Measurements from ENCODE around the gene STXBP3. TPM values are rescaled to one million over a fixed set of nuclear protein-coding genes. Genes with fewer than 3 reads are reported as not detected.
"Not testable (repeated sequence)": the region's sequence is repeated elsewhere in the genome, so short reads cannot be mapped to it uniquely, and the experiment has no call there.

The STXBP3 gene
- total RNA-seq (2021), result 23.6 and 24.4 TPM in 2 replicates
- Bru-seq, nascent RNA, result percentile 77 among the genes with signal in this experiment
- BruChase-seq, experiment 1, labeled RNA remaining after a 2-hour chase, result percentile 73 among the genes with signal in this experiment
- percentile 65 among the genes with signal in this experiment for BruChase-seq, experiment 2, labeled RNA remaining after a 6-hour chase
- long read RNA-seq, transcript STXBP3-201 (19 exons, 2,478 nt), result major isoform, 50 of 67 reads
- long read RNA-seq, partial matches to known transcripts, result 7 of 67 reads
- long read RNA-seq, other reads (novel, unspliced or antisense), result 10 of 67 reads

- intact Hi-C loops (cut with micrococcal nuclease; ENCODE audit: unreplicated experiment), result loop anchor here (2.0 kb wide), 2 partner anchors 54 to 152 kb away; partner anchors contain the start of gene PRPF38B
- BruUV-seq (replicated peaks), result no TSS peak
- POLR2A ChIA-PET (ENCODE audit: low non-redundant PET), result no interaction called here
- TF ChIP-seq EZH2 (IDR thresholded peaks at IDR 0.05; ENCODE audit: borderline replicate concordance, low read depth, low read length, poor library complexity, severe bottlenecking) (no peak), CTCF (conservative IDR thresholded peaks at IDR 0.05; ENCODE audit: low read depth, low read length) (peak; percentile 99)
- peak within 1 kb of the TSS; percentile 89 for H3K27ac ChIP-seq (ENCODE audit: low read depth, low read length, poor library complexity, severe bottlenecking)
- H3K4me3 ChIP-seq (ENCODE audit: low read depth, low read length, poor library complexity, severe bottlenecking), result peak within 1 kb of the TSS; percentile 86
- peaks cover 5% of the 10 kb centered on the region for H3K4me1 ChIP-seq (ENCODE audit: insufficient read depth, low read length, poor library complexity, severe bottlenecking)
- CTCF ChIA-PET, result no interaction called here
- H3K9me3 ChIP-seq (ENCODE audit: low read depth, low read length, poor library complexity, severe bottlenecking), result no peaks in the 10 kb centered on the region
- H3K27me3 ChIP-seq (replicated peaks; ENCODE audit: insufficient read depth, low read depth, low read length, poor library complexity), result no peaks in the 10 kb centered on the region
- H3K36me3 ChIP-seq (ENCODE audit: insufficient read depth, low read length, poor library complexity, severe bottlenecking), result no peaks in the 10 kb centered on the region
- DNase-seq (ENCODE audit: low spot score), result peak; percentile 98
These were observed at the start of gene STXBP3 for GRCh38 chr1:108746382-108747170. Gene STXBP3, plus strand, starts transcription at chr1:108746674. Its CDS starts 64 bp downstream, at chr1:108746738.

GRCh38 chr1:108699375-108700332, 46.8 kb upstream of the STXBP3 start:
- Histone ChIP-seq H3K27ac (ENCODE audit: low read depth, low read length, poor library complexity, severe bottlenecking) (no peak overlapping the region), H3K27me3 (replicated peaks; ENCODE audit: insufficient read depth, low read depth, low read length, poor library complexity) (no peaks in the 10 kb centered on the region), H3K9me3 (ENCODE audit: low read depth, low read length, poor library complexity, severe bottlenecking) (no peaks in the 10 kb centered on the region), H3K4me3 (ENCODE audit: low read depth, low read length, poor library complexity, severe bottlenecking) (no peak overlapping the region), H3K4me1 (ENCODE audit: insufficient read depth, low read length, poor library complexity, severe bottlenecking) (peaks cover 12% of the 10 kb centered on the region), H3K36me3 (ENCODE audit: insufficient read depth, low read length, poor library complexity, severe bottlenecking) (peaks cover 71% of the 10 kb centered on the region)
- ChIA-PET CTCF (no interaction called here), POLR2A (ENCODE audit: low non-redundant PET) (no interaction called here)
- intact Hi-C loops (cut with micrococcal nuclease; ENCODE audit: unreplicated experiment), result loop anchor here (10.0 kb wide), 1 partner anchor 195 kb away; no protein-coding TSS in a partner anchor
- DNase-seq (ENCODE audit: low spot score), result no peak
- TF ChIP-seq EZH2 (IDR thresholded peaks at IDR 0.05; ENCODE audit: borderline replicate concordance, low read depth, low read length, poor library complexity, severe bottlenecking), result no peak
- no peak for TF ChIP-seq CTCF (conservative IDR thresholded peaks at IDR 0.05; ENCODE audit: low read depth, low read length)
- BruUV-seq (replicated peaks), result TSS peak; percentile 67

- TF ChIP-seq CTCF (conservative IDR thresholded peaks at IDR 0.05; ENCODE audit: low read depth, low read length), result no peak
- no peak for TF ChIP-seq EZH2 (IDR thresholded peaks at IDR 0.05; ENCODE audit: borderline replicate concordance, low read depth, low read length, poor library complexity, severe bottlenecking)
- no peak overlapping the region for H3K27ac ChIP-seq (ENCODE audit: low read depth, low read length, poor library complexity, severe bottlenecking)
- H3K4me1 ChIP-seq (ENCODE audit: insufficient read depth, low read length, poor library complexity, severe bottlenecking), result no peaks in the 10 kb centered on the region
- peaks cover 56% of the 10 kb centered on the region for H3K36me3 ChIP-seq (ENCODE audit: insufficient read depth, low read length, poor library complexity, severe bottlenecking)
- DNase-seq (ENCODE audit: low spot score), result no peak
- no peaks in the 10 kb centered on the region for H3K9me3 ChIP-seq (ENCODE audit: low read depth, low read length, poor library complexity, severe bottlenecking)
- POLR2A ChIA-PET (ENCODE audit: low non-redundant PET), result no interaction called here
- H3K4me3 ChIP-seq (ENCODE audit: low read depth, low read length, poor library complexity, severe bottlenecking), result no peak overlapping the region
- BruUV-seq (replicated peaks), result no TSS peak
- CTCF ChIA-PET, result no interaction called here
- intact Hi-C loops (cut with micrococcal nuclease; ENCODE audit: unreplicated experiment), result no loop called here
- no peaks in the 10 kb centered on the region for H3K27me3 ChIP-seq (replicated peaks; ENCODE audit: insufficient read depth, low read depth, low read length, poor library complexity)
These were observed 45.2 kb upstream of the STXBP3 start for GRCh38 chr1:108701176-108701849.

- H3K27me3 ChIP-seq (replicated peaks; ENCODE audit: insufficient read depth, low read depth, low read length, poor library complexity); H3K4me3 ChIP-seq (ENCODE audit: low read depth, low read length, poor library complexity, severe bottlenecking); CTCF ChIA-PET; intact Hi-C loops (cut with micrococcal nuclease; ENCODE audit: unreplicated experiment); H3K4me1 ChIP-seq (ENCODE audit: insufficient read depth, low read length, poor library complexity, severe bottlenecking); H3K9me3 ChIP-seq (ENCODE audit: low read depth, low read length, poor library complexity, severe bottlenecking); H3K27ac ChIP-seq (ENCODE audit: low read depth, low read length, poor library complexity, severe bottlenecking); DNase-seq (ENCODE audit: low spot score); BruUV-seq (replicated peaks); POLR2A ChIA-PET (ENCODE audit: low non-redundant PET): not testable (repeated sequence)
- H3K36me3 ChIP-seq (ENCODE audit: insufficient read depth, low read length, poor library complexity, severe bottlenecking), result peaks cover 48% of the 10 kb centered on the region
These were observed 44.4 kb upstream of the STXBP3 start for GRCh38 chr1:108702109-108702508.

All from A673 (cell line).